Measurements from ENCODE around the gene GJD2. TPM values are rescaled to one million over a fixed set of nuclear protein-coding genes. Genes with fewer than 3 reads are reported as not detected.

Gene GJD2
- polyA plus RNA-seq, 1 of the 3 experiments (the other 2 are of a cell fraction): not detected

GRCh38 chr15:34755419-34755773, 598 bp upstream of the GJD2 start:
- H3K4me3 ChIP-seq (ENCODE audit: low read depth in 2 of 2, low read length in 1 of 2): peak overlapping the region in 1 of 2 experiments; percentile 44; a peak in 2 of 4 replicates
- H3K9ac ChIP-seq: no peak overlapping the region
- H3K4me1 ChIP-seq (ENCODE audit: control insufficient read depth in 1 of 2, insufficient read depth in 2 of 2, low read depth in 1 of 2, low read length in 1 of 2): peaks cover 0 to 6% of the 10 kb centered on the region in 2 experiments; a peak in 2 of 4 replicates
- no peaks in the 10 kb centered on the region for H3K36me3 ChIP-seq (replicated peaks in 1 of 2; ENCODE audit: control insufficient read depth in 1 of 2, insufficient read depth in 2 of 2, low read length in 1 of 2)
- no peaks in the 10 kb centered on the region for H3K79me2 ChIP-seq (ENCODE audit: insufficient read depth)
- TF ChIP-seq NFIC (IDR thresholded peaks at IDR 0.05; ENCODE audit: borderline replicate concordance): no peak
- TF ChIP-seq IRF3 (IDR thresholded peaks at IDR 0.05; ENCODE audit: low read depth, low read length): no peak
- no peak for TF ChIP-seq ZBTB33 (IDR thresholded peaks at IDR 0.05; ENCODE audit: borderline replicate concordance, low read depth)
- no peak for TF ChIP-seq RXRA (IDR thresholded peaks at IDR 0.05; ENCODE audit: borderline replicate concordance, low read depth)
- no peak for TF ChIP-seq RCOR1 (IDR thresholded peaks at IDR 0.05; ENCODE audit: low read length)
- TF ChIP-seq USF2 (IDR thresholded peaks at IDR 0.05; ENCODE audit: borderline replicate concordance, low read depth, low read length): no peak
- TF ChIP-seq SMC3 (IDR thresholded peaks at IDR 0.05; ENCODE audit: low read depth, low read length): no peak
- TF ChIP-seq JUND (IDR thresholded peaks at IDR 0.05): no peak
- no peak for TF ChIP-seq MEF2A (IDR thresholded peaks at IDR 0.05; ENCODE audit: borderline replicate concordance, low read depth)
- no peak for TF ChIP-seq MAX (IDR thresholded peaks at IDR 0.05; ENCODE audit: low read depth)
- TF ChIP-seq RAD21 (IDR thresholded peaks at IDR 0.05; ENCODE audit: low read length): no peak
- TF ChIP-seq CTCF (IDR thresholded peaks at IDR 0.05): no peak
- no peak for TF ChIP-seq GABPA (IDR thresholded peaks at IDR 0.05; ENCODE audit: low read depth)
- TF ChIP-seq PBX3 (IDR thresholded peaks at IDR 0.05): no peak
- TF ChIP-seq GATA2 (CRISPR knock-in tag; IDR thresholded peaks at IDR 0.05): no peak
- TF ChIP-seq USF1 (IDR thresholded peaks at IDR 0.05; ENCODE audit: borderline replicate concordance, low read depth): no peak
- CTCF ChIA-PET: interaction anchor here (0.9 kb wide), 1 partner anchor 19 kb away, joined by 3 read pairs; no protein-coding TSS in a partner anchor
- H3K27me3 ChIP-seq (ENCODE audit: insufficient read depth): peaks cover 30% of the 10 kb centered on the region
- no peaks in the 10 kb centered on the region for H3K9me2 ChIP-seq
- H2AFZ ChIP-seq (ENCODE audit: low read depth): no peak overlapping the region
- H3K4me2 ChIP-seq: peak overlapping the region; percentile 81
- no peaks in the 10 kb centered on the region for H4K20me1 ChIP-seq (ENCODE audit: insufficient read depth)
- POLR2A ChIA-PET: no interaction called here
- H3K9me3 ChIP-seq: no peaks in the 10 kb centered on the region
- H3F3A ChIP-seq (replicated peaks; ENCODE audit: insufficient read depth): no peaks in the 10 kb centered on the region
- no peak overlapping the region for H3K27ac ChIP-seq (ENCODE audit: low read depth in 2 of 2, low read length in 1 of 2)
- DNase-seq: no peak
- 47% methylated on average over 11 of the region's 11 CpGs for WGBS (ENCODE audit: low lambda C conversion rate)
